DMS153 treated with DMSO at 0.1 percent for 48 hours (cell line): ENCODE results near the gene VAMP1.
"Not testable (repeated sequence)": the region's sequence is repeated elsewhere in the genome, so short reads cannot be mapped to it uniquely, and the experiment has no call there.

Source experiments
- DNase-seq: peaks from one replicate; lab custom pipeline; 2025; ENCODE audit not compliant: unreplicated experiment; lab: John Stamatoyannopoulos, UW

Gene VAMP1

DNA sequence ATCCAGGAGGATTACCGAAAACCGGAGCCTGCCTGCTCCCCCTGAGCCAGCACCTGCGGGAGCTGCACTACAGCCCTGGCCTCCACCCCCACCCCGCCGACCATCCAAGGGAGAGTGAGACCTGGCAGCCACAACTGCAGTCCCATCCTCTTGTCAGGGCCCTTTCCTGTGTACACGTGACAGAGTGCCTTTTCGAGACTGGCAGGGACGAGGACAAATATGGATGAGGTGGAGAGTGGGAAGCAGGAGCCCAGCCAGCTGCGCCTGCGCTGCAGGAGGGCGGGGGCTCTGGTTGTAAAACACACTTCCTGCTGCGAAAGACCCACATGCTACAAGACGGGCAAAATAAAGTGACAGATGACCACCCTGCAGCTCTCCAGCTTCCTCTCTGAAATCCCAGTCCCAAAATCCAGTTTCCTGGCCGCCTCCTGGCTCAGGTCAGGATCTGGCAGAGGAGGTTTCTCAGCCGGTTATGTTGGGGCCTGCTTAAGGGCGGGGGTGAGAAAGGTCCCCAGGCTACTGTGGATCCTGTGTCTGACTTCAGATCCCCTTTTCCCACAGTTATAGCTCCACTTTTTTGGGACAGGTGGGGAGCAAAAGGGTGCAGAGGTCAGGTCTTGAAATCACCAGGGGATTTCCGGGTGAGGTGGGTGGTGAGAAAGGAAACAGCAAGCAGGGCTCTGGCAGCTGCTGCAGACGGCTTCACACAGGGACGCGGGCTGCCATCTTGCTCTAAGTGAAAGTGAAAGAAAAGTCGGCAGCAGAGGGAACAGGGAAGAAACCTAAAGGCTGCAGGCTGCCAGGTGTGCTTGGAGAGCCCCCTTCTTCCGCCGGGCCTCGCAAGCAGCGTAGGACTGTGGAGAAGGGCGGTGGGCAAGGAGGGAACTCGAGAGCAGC is 18.9 kb downstream of the VAMP1 start, which contains the start of gene TAPBPL:
TSS of gene TAPBPL (plus strand) at position 695 of the 897 bp plus-strand sequence. CDS start 207 bp downstream, outside the sequence.
- peak; percentile 84 for DNase-seq

- DNase-seq = no peak
Measured at GRCh38 chr12:6450869-6451347, 19.6 kb downstream of the VAMP1 start.

GRCh38 chr12:6450091-6450868 is 20.2 kb downstream of the VAMP1 start:
- no peak for DNase-seq

- no peak for DNase-seq
Measured at GRCh38 chr12:6444704-6445688, 25.5 kb downstream of the VAMP1 start, which contains the start of gene CD27. Gene CD27 (plus strand): TSS chr12:6444955. CDS start chr12:6445096, 141 bp downstream.

DNA sequence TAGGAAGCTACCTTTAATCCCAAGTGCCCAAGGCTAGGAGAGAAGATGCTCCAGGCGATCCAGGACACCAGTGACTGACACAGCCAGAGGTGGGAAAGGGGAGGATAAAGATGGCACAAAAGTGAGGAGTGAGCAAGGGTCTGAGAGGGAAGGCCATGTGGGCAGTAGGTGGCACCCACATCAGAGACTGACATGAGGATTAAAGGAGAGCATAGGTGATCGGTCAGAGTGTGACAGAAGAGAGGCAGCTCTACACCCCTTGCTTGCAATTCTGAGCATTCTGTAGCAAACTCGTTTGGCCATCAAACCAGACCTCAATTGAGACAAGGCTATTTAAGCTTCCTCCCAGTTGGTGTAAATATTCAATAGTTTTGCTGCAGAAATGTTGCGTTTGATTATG is 26.4 kb downstream of the VAMP1 start:
- DNase-seq = no peak

GRCh38 chr12:6443361-6443983 is 27.0 kb downstream of the VAMP1 start:
- no peak for DNase-seq

GRCh38 chr12:6442836-6443235 is 27.6 kb downstream of the VAMP1 start:
- DNase-seq = no peak

DNA sequence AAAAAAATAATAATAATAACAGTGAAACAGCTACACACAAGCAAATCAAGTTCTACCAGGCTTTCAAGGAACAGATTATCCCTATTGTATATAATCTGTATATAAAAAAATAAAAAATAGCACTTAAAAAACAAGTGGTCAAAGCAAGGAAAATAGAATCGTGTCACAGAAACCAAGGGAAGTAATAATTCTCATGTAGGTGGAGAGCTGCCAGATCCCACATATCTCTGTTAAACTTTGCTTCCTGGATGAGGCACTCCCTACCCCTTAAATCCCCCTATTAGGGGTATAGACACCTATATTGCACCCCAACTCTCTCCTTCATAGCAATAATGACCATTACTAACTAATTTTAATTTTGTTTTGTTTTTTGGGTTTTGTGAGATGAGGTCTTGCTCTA is 30.1 kb downstream of the VAMP1 start:
- no peak for DNase-seq

GRCh38 chr12:6438345-6438744 is 32.1 kb downstream of the VAMP1 start:
- DNase-seq = no peak

GRCh38 chr12:6437586-6437985 is 32.9 kb downstream of the VAMP1 start:
- no peak for DNase-seq

DNA sequence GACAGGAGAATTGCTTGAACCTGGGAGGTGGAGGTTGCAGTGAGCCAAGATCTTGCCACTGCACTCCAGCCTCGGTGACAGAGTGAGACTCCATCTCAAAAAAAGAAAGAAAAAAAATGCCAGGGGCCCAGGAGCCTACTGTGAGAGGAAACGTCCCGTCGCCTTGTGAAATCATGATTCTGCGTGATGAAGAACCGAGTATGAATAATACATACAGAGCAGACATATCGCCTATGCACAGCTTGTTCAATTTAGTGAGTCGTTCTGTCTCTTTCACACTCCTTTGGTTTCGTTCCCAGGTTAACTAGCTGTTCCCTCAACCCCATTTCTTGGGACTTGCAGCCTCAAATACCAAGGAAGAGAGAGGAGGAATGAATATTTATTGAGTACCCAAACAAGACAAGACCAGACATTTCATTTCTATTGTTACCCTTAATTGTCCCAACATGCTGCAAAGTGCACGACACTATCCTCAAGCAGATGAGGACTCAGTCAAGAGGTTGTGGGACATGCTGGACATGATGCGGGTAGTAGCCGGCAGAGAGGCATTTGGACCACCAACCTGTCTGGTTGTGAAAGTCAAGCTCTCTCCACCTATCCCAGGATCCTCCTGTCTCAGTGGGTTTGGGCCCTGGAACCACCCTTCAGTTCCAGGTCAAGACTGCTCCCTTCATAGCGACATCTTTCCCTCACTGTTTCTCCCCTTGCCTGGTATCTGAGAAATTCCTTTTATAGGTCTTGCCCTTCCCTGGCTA is 34.3 kb downstream of the VAMP1 start:
- DNase-seq = no peak

- DNase-seq = no peak
Measured at GRCh38 chr12:6434205-6435140, 36.0 kb downstream of the VAMP1 start.

- no peak for DNase-seq
Measured at GRCh38 chr12:6432991-6433390, 37.5 kb downstream of the VAMP1 start.

- peak; percentile 32 for DNase-seq
Measured at GRCh38 chr12:6430124-6430989, 40.1 kb downstream of the VAMP1 start.

- no peak for DNase-seq
Measured at GRCh38 chr12:6428326-6428725, 42.2 kb downstream of the VAMP1 start.

DNA sequence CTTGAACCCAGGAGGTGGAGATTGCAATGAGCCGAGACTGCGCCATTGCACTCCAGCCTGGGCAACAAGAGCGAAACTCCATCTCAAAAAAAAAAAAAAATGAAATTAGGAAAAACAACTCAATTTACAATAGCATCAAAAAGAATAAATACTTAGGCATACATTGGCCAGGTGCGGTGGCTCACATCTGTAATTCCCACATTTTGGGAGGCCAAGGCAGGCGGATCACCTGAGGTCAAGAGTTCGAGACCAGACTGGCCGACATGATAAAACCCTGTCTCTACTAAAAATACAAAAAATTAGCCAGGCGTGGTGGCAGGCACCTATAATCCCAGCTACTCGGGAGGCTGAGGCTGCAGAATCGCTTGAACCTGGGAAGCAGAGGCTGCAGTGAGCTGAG is 42.7 kb downstream of the VAMP1 start:
- DNase-seq = not testable (repeated sequence)
